Thyroid gland (tissue), 4 donors: Measurements from ENCODE around the gene SEC22B.
"Not testable (repeated sequence)": the region's sequence is repeated elsewhere in the genome, so short reads cannot be mapped to it uniquely, and the experiment has no call there.

Source experiments
- POLR2A ChIP-seq, 2 donors: fragments of 450-650 bp; IDR thresholded peaks; one replicate each; pipeline ENCODE4 v1.6.1; 2017; ENCODE audit warnings: antibody characterized with exemption in 2 of 2, mild to moderate bottlenecking in 2 of 2, moderate library complexity in 1 of 2
- TF ChIP-seq, protein P1 (sequence below), 6 experiments: fragments of 200-600 bp in 3 of 6; fragments of 450-650 bp in 3 of 6; sonication (generic) in 3 of 6; IDR thresholded peaks; one replicate each; pipeline ENCODE4 v1.5.1; 2016 to 2019; ENCODE audit warnings: antibody characterized with exemption in 6 of 6, mild to moderate bottlenecking in 2 of 6, inconsistent platforms in 1 of 6, moderate library complexity in 1 of 6

DNA sequence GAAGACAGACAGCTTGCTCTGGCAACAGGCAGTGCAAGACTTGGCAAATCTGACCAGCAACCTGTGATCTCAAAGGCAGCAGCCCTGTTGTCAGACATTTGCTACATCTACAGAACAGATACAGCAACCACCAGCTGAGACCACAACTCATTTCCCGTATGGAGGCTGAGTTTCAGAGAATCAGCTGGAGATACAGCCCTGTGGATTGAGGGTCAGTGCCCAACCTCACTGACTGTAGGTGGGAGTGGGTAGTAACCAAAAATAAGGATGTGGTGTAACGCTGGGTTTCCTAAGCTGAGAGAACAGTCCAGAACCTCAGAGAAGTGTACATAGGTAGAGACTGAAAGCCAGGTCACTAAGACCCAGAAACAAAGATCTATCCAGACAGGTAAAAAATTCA lies 71.0 kb downstream of the SEC22B start:
- TF ChIP-seq, protein P1, sequence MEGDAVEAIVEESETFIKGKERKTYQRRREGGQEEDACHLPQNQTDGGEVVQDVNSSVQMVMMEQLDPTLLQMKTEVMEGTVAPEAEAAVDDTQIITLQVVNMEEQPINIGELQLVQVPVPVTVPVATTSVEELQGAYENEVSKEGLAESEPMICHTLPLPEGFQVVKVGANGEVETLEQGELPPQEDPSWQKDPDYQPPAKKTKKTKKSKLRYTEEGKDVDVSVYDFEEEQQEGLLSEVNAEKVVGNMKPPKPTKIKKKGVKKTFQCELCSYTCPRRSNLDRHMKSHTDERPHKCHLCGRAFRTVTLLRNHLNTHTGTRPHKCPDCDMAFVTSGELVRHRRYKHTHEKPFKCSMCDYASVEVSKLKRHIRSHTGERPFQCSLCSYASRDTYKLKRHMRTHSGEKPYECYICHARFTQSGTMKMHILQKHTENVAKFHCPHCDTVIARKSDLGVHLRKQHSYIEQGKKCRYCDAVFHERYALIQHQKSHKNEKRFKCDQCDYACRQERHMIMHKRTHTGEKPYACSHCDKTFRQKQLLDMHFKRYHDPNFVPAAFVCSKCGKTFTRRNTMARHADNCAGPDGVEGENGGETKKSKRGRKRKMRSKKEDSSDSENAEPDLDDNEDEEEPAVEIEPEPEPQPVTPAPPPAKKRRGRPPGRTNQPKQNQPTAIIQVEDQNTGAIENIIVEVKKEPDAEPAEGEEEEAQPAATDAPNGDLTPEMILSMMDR (IDR thresholded peaks at IDR 0.05), result not testable (repeated sequence)
- not testable (repeated sequence) for TF ChIP-seq POLR2A (IDR thresholded peaks at IDR 0.05)
